GM21515 (cell line): ENCODE measurements around the gene LSG1.

Source experiments
- ATAC-seq: cut with Tn5 transposase; IDR thresholded peaks from one replicate; pipeline ENCODE4 v1.9.1; 2021; ENCODE audit not compliant: unreplicated experiment

LSG1 gene

GRCh38 chr3:194671900-194672808 lies at the start of gene LSG1:
TSS of gene LSG1 (minus strand) at chr3:194672191. CDS start at chr3:194672162, 29 bp downstream.
- peak; percentile 84 for ATAC-seq

- ATAC-seq: no peak
These were observed 48.1 kb upstream of the LSG1 start for GRCh38 chr3:194720048-194720447.

GRCh38 chr3:194718079-194718478 lies 46.1 kb upstream of the LSG1 start:
- ATAC-seq: no peak

GRCh38 chr3:194715022-194715800 lies 43.2 kb upstream of the LSG1 start:
- no peak for ATAC-seq

GRCh38 chr3:194714564-194714963 lies 42.6 kb upstream of the LSG1 start:
- no peak for ATAC-seq

GRCh38 chr3:194714137-194714455 lies 42.1 kb upstream of the LSG1 start:
- ATAC-seq: no peak

GRCh38 chr3:194713299-194714136 lies 41.5 kb upstream of the LSG1 start:
- ATAC-seq: no peak

GRCh38 chr3:194711913-194712312 lies 39.9 kb upstream of the LSG1 start:
- no peak for ATAC-seq

- no peak for ATAC-seq
These were observed 39.3 kb upstream of the LSG1 start for GRCh38 chr3:194711286-194711685.

- ATAC-seq: no peak
These were observed 35.2 kb upstream of the LSG1 start for GRCh38 chr3:194707147-194707540.

- no peak for ATAC-seq
These were observed 33.8 kb upstream of the LSG1 start for GRCh38 chr3:194705761-194706160.

GRCh38 chr3:194705227-194705626 lies 33.2 kb upstream of the LSG1 start:
- no peak for ATAC-seq

- ATAC-seq: no peak
These were observed 30.6 kb upstream of the LSG1 start for GRCh38 chr3:194702545-194702944.

GRCh38 chr3:194696702-194697101 lies 24.7 kb upstream of the LSG1 start:
- no peak for ATAC-seq

GRCh38 chr3:194691481-194692283 lies 19.7 kb upstream of the LSG1 start:
- peak; percentile 66 for ATAC-seq

- ATAC-seq: no peak
These were observed 18.7 kb upstream of the LSG1 start for GRCh38 chr3:194690501-194691372.

- ATAC-seq: no peak
These were observed 17.5 kb upstream of the LSG1 start for GRCh38 chr3:194689493-194689944.

GRCh38 chr3:194688946-194689345 lies 17.0 kb upstream of the LSG1 start:
- no peak for ATAC-seq

- ATAC-seq: no peak
These were observed 16.3 kb upstream of the LSG1 start for GRCh38 chr3:194688200-194688740.
